HG02588 (cell line): ENCODE data around the gene GOLGA6A.

ENCODE experiments used
- ATAC-seq: cut with Tn5 transposase; IDR thresholded peaks from one replicate; pipeline ENCODE4 v1.9.1; 2021; ENCODE audit warnings: mild to moderate bottlenecking, moderate library complexity; ENCODE audit not compliant: unreplicated experiment

Gene GOLGA6A

GRCh38 chr15:74037171-74038117, 44.9 kb downstream of the GOLGA6A start:
- no peak for ATAC-seq

DNA sequence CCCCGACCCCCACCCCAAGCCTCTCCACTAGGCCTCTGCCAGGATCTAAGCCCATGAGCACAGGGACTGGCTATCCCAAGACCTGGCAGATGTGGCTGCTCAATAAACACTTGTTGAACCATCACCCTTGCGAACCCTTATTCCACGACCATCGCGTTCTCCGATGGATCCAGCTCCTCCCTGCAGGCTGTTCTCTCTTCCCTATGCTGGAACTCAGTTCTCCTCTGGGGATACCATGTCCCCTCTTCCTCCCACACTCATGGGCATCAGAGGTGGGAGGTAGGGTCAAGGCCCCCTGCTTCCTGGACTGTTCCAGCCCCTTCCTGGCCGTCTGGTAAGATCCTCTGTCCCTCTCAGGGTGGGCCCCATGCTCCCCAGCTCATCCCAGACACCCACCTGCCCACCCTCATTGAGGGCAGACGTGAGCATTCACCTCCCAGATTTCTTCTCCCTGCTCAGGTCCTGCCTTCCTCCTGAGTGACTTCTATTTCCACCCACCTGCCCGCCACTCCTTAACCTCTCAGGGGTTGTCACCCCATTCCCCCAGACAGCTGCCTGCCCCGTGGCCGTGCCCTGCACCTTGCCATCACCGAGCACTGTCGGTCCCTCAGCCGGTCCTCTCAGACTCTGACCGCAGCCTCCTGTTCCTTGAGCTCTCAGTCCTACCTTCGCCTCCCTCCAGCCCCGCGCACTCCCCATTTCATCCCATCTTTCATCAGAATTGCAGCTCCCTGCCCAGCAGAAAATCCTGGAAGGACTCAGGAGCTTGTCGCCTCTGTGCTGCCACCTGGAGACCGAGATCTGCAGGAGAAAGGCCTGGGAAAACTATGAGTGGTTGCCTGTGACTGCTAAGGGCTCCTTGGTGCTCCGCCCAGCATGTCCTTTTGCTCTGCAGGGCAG, 45.8 kb downstream of the GOLGA6A start:
- ATAC-seq = no peak

DNA sequence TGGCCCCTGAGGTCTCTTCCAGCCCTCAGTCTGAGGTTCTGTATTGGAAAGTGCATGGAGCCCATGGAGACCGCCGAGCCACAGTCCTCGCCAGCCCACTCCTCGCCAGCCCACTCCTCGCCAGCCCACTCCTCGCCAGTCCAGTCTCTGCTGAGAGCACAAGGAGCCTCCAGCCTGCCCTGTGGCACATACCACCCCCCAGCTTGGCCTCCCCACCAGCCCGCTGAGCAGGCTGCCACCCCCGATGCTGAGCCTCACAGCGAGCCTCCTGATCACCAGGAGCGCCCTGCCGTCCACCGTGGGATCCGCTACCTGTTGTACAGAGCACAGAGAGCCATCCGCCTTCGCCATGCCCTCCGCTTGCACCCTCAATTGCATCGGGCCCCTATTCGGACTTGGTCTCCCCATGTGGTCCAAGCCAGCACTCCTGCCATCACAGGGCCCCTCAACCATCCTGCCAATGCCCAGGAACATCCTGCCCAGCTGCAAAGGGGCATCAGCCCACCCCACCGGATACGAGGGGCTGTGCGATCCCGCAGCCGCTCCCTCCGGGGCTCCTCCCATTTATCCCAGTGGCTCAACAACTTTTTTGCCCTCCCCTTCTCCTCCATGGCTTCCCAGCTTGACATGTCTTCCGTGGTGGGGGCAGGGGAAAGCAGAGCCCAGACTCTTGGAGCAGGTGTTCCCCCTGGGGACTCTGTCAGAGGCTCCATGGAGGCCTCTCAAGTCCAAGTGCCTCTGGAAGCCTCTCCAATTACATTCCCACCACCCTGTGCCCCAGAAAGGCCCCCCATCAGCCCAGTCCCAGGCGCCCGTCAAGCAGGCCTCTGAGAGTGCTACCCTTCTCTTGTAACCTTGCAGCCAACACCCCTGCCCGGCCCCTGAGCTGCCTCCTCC, 47.0 kb downstream of the GOLGA6A start:
- no peak for ATAC-seq

- no peak for ATAC-seq
These were observed 48.1 kb downstream of the GOLGA6A start for GRCh38 chr15:74034206-74034755.

- no peak for ATAC-seq
These were observed 49.5 kb downstream of the GOLGA6A start for GRCh38 chr15:74032606-74033561.

DNA sequence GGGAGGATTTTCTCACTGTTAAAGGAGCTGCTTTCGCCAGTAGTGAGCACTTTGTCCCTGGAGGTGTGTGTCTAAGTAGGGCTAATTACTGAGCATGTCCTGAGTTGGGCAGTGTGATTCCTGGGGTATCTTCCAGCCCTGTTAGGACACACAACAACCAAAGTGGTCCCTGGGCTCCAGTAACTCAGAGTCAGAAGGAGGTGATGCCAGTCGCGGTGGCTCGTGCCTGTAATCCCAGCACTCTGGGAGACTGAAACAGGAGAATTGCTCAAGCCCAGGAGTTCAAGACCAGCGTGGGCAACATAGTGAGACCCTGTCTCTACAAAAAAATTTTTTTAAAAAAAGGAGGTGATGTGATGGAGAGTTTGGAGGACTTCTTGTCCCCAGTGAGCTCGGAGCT, 50.3 kb downstream of the GOLGA6A start:
- no peak for ATAC-seq

DNA sequence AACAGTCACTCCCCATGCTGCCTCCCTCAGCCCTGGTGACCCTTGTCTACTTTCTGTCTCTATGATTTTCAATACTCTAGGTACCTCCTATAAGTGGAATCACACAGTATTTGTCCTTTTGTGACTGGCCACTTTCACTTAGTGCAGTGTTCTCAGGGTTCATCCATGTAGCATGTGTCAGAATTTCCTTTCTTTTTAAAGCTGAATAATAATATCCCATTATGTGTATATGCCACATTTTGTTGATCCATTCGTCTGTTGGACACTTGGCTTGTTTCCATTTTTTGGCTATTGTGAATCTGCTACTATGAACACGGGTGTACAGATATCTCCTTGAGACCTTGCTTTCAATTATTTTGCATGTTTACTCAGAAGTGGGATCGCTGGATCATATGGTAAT, 53.7 kb downstream of the GOLGA6A start:
- ATAC-seq = no peak

GRCh38 chr15:74027688-74028087, 54.7 kb downstream of the GOLGA6A start:
- ATAC-seq = no peak

GRCh38 chr15:74025436-74025835, 56.9 kb downstream of the GOLGA6A start:
- ATAC-seq = no peak

- ATAC-seq = no peak
These were observed 57.7 kb downstream of the GOLGA6A start for GRCh38 chr15:74024687-74025086.

DNA sequence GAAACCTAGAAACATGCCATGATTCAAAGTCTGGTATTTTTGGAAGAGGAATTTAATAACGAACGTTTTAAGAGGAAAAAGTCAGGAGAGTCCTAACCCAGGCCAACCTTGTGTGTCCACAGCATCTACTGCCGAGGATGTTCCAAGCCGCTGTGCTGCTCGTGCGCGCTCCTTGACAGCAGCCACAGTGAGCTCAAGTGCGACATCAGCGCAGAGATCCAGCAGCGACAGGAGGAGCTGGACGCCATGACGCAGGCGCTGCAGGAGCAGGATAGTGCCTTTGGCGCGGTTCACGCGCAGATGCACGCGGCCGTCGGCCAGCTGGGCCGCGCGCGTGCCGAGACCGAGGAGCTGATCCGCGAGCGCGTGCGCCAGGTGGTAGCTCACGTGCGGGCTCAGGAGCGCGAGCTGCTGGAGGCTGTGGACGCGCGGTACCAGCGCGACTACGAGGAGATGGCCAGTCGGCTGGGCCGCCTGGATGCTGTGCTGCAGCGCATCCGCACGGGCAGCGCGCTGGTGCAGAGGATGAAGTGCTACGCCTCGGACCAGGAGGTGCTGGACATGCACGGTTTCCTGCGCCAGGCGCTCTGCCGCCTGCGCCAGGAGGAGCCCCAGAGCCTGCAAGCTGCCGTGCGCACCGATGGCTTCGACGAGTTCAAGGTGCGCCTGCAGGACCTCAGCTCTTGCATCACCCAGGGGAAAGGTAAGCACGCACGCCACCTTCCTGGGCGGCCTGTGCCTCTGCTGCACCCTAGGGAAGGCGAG, 59.5 kb downstream of the GOLGA6A start:
- no peak for ATAC-seq
